GM19240 (cell line): ENCODE data around the gene GOSR1.
"Not testable (repeated sequence)": the region's sequence is repeated elsewhere in the genome, so short reads cannot be mapped to it uniquely, and the experiment has no call there.

Source experiments
- DNase-seq: peaks from one replicate; pipeline ENCODE4 v3.0.0; 2011; ENCODE audit warnings: low spot score; ENCODE audit not compliant: insufficient read length

The GOSR1 gene

DNA sequence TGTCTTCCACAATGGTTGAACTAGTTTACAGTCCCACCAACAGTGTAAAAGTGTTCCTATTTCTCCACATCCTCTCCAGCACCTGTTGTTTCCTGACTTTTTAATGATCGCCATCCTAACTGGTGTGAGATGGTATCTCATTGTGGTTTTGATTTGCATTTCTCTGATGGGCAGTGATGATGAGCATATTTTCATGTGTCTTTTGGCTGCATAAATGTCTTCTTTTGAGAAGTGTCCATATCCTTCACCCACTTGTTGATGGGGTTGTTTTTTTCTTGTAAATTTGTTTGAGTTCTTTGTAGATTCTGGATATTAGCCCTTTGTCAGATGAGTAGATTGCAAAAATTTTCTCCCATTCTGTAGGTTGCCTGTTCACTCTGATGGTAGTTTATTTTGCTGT lies 84.6 kb downstream of the GOSR1 start:
- not testable (repeated sequence) for DNase-seq

DNA sequence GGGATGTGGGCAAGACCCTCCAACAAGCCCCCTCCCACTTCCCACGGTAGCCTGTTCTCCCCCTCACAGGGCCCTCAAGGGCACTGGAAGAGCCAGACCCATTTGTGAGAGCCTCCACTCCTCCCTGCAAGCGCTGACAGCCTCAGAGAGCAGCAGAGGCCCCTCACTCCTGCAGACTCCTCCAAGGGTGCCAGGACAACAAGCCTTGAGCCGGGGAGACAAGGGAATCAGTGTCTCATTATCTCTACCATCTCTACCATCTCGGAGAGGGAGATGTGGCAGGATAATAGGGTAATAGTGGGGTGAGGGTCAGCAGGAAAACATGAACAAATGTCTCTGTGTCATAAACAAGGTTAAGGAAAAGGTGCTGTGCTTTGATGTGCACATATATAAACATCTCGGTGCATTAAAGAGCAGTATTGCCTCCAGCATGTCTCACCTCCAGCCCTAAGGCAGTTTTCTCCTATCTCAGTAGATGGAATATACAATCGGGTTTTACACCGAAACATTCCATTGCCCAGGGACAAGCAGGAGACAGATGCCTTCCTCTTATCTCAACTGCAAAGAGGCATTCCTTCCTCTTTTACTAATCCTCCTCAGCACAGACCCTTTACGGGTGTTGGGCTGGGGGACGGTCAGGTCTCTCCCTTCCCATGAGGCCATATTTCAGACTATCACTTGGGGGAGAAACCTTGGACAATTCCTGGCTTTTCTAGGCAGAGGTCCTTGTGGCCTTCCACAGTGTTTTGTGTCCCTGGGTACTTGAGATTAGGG lies 86.1 kb downstream of the GOSR1 start:
- not testable (repeated sequence) for DNase-seq

DNA sequence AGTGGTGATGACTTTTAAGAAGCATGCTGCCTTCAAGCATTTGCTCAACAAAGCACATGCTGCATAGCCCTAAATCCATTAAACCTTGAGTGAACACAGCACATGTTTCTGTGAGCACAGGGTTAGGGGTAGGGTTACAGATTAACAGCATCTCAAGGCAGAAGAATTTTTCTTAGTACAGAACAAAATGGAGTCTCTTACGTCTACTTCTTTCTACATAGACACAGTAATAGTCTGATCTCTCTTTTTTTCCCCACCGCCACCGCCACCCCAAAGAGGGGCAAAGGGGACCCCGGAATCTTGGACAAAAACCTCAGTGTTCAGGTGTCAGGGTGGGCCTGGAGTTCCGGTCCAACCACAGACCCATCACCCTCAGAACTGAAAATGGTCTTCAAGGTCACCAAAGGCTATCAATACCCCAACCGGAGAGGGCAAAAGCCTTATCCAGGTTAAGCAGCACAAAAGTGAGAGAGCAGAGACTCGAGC lies 86.7 kb downstream of the GOSR1 start:
- DNase-seq = not testable (repeated sequence)

DNA sequence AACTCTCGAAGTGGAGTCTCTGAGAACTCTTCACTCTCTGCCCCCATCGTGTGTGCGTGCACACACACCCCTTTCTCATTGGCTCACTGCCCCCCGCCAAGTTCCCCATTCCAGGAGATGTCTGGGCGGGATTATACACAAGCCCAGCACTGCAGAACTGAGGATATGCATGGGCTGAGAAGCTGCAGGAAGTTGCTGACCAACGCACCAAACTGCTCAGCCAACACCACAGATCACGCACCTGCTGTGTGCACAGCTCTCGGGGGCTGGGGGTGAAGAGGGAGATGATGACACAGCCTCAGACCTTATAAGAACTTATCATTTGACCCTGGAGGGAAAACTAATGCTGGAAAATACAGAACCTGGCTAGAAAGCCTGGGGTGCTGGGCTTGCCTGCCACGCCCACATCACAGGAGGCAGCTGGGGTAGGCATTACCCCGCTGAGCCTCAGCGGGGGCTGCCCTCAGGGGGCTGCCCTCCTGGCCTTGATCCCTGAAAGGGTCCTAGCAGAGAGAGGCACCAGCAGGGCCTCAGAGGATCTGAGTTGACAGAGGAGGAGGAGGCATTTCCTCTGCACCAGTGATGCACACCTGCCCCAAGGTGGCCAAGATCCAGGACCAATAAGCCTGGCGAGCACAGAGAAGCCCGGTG lies 87.3 kb downstream of the GOSR1 start:
- DNase-seq = not testable (repeated sequence)

DNA sequence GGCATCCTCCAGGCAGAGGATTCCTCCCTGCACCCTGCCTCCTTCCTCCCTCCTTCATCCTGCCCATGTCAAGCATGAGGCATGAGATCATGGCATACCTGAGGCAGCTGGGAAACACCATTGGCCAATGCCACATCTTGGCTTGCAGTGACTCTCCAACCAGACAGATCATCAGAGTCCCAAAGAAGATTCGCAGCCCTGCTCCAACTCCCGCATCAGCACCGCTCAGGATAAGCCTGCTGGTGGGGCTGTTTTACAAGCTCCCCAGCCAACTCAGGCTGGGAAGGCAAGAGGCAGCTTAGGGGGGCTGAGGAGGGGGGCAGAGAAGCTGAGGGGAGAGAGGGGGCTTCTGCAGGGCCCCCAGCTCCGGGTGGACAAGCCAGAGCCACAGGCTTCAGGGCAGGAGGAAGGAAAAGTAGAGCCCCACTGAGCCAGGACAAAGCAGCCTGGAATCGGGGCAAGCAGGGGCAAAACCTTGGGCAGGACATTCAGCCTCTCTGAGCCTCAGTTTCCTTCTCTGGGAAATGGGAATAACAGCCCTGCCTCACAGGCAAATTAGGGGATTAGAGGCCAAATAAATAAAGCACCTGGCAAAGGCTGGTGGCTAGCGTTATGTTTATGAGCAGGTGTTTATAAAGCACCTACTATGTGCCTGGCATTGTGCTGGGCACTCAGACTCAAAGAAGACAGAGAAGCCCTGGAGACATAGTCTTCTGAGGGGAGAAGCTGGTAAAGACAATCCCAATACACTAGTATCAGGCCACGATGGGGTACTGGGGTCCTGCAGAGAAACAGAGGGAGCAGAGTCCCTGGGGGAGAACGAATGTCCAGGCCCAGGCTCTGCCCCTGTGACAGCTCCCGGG lies 88.1 kb downstream of the GOSR1 start:
- no peak for DNase-seq

DNA sequence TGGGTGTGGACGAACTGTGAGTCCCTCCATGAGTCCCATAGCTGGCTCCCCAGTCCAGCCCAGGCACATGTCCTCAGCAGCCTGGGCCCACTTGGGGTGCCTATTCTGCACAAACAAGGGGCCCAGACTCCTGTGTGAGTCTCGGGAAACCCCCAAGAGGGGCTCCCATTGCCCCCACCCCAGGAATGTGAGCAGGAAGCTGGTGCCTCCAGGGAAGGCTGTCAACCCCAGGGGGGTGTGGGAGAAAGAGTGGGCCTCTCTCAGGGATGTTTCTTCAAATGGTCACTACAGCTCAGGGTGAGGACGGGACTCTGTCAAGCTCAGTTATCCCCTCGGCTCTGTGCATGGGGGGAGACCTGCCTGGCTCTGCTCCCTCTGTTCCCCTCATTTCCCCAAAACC lies 88.9 kb downstream of the GOSR1 start:
- DNase-seq = not testable (repeated sequence)

DNA sequence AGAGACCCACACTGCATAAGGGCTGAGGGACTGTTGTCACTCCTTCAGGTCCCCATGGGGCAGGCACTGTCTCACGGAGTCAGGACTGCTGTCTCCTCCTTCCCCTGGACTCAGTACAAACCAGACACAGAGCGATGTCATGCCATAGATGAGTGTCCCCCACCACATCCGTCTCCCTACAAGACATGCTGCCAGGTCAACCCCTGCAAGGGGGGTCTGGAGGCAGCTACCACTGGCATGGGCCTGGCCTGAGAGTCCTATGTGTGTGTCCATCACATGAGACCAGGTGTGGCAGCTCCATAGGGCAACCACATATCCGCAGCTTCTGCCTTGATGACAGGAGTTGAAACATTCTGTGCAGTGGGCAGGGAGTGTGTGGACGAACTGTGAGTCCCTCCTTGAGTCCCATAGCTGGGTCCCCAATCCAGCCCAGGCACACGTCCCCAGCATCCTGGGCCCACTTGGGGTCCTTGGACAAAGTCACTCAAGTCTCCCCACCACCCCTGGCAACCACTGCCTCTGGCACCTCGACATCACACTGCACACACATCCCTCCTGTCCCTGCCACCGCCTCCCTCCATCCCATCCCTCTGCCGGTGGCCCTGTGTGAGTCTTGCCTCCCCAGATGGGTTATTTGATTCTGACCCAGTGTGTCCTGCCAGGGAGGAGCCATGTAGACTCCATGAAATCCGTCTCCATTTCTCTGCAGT lies 89.5 kb downstream of the GOSR1 start:
- not testable (repeated sequence) for DNase-seq

DNA sequence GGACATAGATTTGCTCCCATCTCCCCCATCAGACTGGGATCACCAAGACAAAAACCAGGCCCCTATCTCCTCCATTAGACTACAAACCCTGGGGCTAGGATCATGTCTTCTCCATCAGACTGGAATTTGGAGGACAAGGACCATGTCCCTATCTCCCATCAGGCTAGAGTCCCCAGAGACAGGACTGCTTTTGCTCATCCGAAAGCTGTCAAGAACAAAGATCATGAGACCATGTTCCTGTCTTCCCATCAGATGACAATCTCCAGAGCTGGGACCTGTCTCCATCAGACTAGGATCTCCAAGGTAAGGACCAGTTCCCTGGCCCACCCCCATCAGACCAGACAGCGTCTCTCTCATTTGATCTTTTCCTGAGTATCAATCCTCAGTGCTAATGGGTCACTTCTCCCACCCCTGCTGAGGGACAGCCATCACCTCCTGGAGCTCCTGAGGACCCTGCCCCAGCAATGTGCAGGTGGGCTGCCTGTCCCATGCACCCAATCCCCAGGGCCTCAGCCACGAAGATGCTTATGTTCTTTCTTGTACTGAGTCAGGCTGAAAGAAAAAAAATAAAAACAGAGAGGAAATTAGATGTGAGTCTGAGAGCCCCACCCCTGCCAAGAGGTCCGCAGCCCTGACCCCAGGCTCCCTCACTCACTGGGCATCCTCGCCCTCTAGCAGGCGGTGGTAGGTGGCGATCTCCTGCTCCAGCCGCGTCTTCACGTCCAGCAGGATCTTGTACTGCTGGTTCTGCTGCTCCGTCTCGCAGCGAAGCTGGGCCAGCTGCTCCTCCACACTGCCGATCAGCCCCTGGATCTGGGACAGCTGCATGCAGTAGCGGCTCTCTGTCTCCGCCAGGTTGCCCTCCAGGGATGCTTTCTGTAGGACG lies 90.3 kb downstream of the GOSR1 start:
- DNase-seq = no peak

DNA sequence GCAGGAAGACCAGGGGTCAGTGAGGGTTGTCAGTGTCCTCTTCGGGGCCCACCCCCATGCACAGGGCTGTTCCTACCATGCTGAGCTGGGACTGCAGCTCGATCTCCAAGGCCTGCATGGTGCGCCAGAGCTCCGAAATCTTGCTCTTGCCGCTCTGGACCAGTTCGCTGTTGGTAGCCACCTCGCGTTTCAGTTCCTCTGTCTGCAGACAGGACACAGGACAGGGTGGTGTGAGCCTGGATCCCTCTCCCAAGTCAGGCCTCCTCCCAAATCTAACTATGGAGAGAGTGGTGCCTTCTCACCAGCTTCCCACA lies 90.9 kb downstream of the GOSR1 start:
- DNase-seq = no peak

DNA sequence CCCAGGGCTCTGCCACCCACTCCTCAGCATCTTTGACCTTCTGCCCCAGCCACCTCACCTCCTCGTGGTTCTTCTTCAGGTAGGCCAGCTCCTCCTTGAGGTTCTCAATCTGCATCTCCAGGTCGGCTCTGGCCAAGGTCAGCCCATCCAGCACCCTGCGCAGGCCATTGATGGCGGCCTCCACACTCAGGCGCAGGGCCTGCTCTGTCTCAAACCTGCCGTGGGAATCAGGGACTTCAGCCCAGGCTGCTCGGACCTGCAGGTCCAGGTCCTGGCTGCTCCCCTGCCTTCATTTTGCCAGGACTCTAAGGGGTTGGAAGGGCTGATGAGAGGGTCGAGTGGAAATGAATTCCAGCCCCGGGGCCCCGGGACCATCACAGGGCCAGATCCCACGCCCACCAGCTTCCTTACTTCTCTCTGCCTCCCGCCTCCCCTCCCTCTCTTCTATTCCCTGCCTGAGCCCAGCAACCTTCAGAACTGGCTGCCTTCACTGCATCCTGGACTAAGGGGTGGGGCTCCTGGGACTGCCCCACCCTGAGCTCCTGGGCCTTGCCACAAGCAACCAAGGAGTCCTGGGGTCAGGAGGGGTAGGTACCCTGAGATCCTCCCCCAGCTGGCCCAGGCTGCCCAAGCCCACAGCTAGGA lies 92.4 kb downstream of the GOSR1 start:
- DNase-seq = not testable (repeated sequence)

DNA sequence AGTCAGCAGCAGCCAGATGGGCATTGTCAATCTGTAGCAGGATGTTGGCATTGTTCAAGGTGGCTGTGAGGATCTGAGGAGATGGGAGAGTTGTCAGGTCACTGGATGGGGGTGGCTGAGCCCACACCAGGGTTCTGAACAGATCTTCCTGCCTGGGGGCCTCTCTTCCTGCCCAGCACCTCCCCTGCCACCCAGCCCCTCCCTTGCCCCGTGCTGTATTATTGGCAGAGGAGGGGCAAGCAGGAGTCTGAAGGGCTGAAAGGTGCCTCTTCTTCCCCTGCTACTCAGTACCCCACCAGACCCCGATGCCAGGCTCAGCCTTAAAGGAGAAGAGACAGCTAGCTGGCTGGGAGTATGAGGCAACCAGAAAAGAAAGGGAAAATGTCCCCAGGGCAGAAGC lies 93.0 kb downstream of the GOSR1 start:
- DNase-seq = no peak

DNA sequence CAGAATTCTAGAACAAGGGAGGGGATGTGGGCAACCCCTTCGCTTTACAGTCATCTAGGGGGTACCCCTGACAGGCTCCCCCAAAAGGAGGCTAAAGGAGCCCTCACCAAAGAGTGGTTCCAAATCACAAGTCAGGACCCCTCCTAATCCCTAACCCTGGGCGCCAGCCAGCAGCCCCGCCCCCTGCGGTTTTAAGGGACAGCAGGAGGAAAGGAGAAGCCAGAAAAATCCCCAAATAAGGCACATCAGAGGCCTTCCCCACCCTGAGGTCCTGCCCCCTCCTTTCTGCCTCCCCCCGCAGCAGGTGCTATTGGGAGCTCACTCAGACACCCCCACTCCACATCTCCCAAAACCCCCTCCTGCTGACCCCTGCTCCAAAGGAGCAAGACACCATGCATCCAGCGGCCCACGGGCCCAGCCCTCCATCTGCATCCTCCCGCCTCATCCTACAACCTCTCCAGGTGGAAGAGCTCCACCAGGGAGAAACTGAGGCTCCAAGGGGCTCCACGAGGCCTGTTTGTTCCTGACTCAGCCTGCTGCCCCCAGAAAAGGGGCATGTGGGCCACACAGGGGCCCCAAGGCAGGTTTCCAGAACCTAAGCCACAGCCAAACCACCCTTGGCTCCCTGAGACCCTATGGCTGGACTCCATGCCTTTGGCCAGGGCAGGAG lies 93.5 kb downstream of the GOSR1 start:
- no peak for DNase-seq

DNA sequence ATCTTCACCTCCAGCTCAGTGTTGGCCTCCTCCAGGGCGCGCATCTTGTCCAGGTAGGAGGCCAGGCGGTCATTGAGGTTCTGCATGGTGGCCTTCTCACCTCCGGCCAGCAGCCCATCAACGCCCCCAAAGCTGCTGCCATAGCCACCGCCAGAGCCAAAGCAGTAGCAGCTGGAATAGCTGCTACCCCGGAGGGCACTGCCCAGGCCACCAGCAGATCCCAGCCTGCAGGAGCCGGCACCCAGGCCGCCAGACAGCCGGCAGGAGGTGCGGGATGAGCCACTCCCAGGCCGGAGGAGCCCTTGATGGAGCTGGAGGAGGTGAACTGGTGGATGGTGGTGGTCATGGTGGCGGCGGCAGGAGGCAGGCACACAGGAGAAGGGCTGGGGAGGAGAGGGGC lies 94.2 kb downstream of the GOSR1 start:
- DNase-seq = not testable (repeated sequence)

DNA sequence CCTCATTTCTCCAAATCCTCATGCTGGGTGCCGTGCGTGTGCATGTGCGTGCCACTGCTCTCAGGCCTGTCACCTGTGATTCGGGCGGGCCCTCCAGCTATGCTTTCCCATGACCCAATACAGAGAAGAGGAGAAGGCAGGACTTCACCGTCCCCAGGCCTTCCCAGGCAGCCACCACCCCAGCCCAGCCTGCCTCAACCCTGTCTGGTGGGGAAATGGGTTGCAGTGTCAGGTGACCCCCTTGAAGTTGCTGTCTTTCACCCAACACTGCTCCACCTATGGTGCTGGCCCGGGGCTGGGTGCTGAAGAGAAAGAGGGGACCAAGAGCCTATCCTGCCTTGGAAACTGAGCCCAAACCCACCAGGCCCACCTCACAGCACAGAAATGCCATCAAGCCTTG lies 94.7 kb downstream of the GOSR1 start:
- no peak for DNase-seq

DNA sequence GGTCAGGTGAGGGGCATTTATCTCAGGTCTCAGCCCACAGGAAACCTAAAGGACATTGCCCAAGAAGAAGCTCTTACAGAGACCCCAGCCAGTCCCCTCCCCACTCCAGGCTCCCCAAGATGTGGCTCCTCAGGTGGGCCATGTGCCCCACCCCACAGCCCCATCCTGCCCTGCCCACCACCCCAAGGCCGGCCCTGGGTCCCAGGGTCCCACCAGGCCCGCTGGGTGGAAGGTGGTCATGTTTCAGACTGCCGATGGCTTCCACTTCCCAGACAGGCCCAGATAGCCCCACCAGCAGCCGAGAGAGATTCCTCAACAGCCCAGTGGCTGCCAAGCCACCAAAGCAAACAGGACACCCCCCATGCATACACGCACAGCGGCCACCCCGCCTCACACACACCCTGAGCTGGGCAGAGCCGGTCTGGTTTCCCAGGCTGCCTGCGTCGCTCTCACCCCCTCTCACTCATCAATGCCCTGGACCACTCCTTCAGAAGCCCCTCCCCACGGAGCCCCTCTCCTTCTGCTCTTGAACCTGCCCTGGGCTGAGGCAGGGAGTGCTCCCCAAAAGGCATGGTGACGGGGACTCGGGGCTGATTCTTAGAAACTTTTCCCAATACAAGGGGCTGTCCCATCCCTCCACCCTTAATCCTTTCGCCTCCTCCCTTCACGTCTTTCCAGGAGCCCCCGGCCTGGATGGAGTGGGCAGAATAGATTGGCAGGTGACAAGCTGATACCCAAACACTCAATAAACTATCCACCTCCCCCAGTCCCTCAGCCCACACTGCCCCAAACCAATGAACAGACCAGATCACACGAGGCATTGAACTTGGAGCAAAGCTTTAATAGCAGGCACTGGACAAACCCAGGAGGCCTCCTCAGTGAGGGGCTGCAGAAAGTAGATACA lies 95.7 kb downstream of the GOSR1 start:
- DNase-seq = not testable (repeated sequence)

DNA sequence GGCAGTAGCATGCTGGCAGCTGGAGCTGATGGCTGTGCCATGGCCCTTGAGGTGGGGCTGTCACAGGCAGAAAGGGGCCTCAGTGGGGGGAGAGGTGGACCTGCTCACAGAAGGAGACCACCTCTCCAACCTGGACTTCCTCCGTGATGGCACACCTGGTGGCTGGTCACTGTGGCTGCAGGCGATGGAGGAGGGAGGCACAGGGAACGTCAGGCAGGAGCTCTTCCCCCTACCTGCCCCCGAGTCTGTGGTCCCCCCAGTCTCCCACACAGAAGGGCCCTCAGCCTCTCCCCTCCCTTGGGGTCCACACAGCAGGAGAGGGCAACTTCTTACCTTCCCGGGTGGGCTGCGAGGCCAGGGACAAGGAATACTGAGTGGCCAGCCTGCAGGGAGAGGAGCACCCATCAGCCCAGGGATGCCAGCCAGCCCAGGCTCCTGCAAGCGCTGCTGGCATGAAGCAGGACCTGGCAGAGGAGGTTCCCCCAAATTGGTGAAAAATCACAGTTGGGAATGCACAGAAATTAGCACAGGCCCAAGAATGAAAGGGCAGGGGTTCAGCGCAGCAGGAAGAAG lies 96.5 kb downstream of the GOSR1 start:
- no peak for DNase-seq

DNA sequence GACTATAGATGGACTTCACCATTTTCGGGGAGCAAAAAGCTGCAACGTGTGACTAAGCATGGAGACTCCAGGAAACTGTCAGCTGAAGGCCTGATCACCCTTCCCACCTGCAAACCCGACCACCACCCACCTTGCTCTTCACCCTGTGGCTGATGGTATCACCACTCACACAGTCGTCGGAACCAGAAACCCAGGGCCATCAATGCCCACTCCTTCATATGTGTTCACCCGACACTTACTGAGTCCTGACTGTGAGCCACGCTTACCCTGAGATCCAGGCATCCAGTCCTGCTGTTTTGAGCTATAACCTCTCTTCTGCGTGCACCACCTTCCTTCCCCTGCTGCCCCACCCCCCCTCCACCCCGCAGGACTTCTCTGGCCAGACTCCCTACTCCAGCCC lies 97.1 kb downstream of the GOSR1 start:
- not testable (repeated sequence) for DNase-seq

DNA sequence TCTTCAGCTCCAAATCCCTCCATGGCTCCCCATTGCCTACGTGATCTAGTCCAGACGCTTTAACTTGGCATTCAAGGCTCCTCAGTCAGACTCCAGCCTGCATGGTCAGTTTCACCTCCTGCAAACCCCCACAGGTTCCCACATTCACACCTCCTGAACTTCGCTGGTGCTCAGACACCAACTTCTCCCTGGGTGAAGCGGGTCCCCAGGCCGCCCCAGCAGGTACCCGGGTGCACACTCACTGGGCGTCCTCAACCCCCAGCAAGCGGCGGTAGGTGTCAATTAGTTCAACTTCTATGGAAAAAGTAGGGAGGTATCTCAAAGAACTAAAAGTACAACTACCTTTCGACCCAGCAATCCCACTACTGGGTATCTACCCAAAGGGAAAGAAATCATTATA lies 97.6 kb downstream of the GOSR1 start:
- DNase-seq = not testable (repeated sequence)
